IPS-18a (cell line): ENCODE data around the gene TRIM34.
"Not testable (repeated sequence)": the region's sequence is repeated elsewhere in the genome, so short reads cannot be mapped to it uniquely, and the experiment has no call there.

Experiments
- H3K27ac ChIP-seq: one replicate; pipeline ENCODE4 v1.5.1; 2013; ENCODE audit warnings: low read length
- H3K27me3 ChIP-seq: one replicate; pipeline ENCODE4 v1.6.1; 2013; ENCODE audit warnings: mild to moderate bottlenecking, low read length; ENCODE audit not compliant: control insufficient read depth, insufficient read depth
- H3K36me3 ChIP-seq: one replicate; pipeline ENCODE4 v1.6.1; 2013; ENCODE audit warnings: low read depth, low read length; ENCODE audit not compliant: control insufficient read depth
- H3K4me1 ChIP-seq: one replicate; pipeline ENCODE4 v1.6.1; 2013; ENCODE audit warnings: low read depth, low read length; ENCODE audit not compliant: control insufficient read depth
- H3K4me3 ChIP-seq: one replicate; pipeline ENCODE4 v1.5.1; 2013; ENCODE audit warnings: low read length
- H3K9ac ChIP-seq: one replicate; pipeline ENCODE4 v1.6.1; 2013; ENCODE audit warnings: mild to moderate bottlenecking, low read length, moderate library complexity
- H3K9me3 ChIP-seq: one replicate; pipeline ENCODE4 v1.6.1; 2013; ENCODE audit warnings: low read depth, low read length; ENCODE audit not compliant: control insufficient read depth

The TRIM34 gene

GRCh38 chr11:5622802-5623201 is 2.0 kb upstream of the TRIM34 start:
- H3K27me3 ChIP-seq: no peaks in the 10 kb centered on the region
- H3K4me1 ChIP-seq: peaks cover 20% of the 10 kb centered on the region
- H3K4me3 ChIP-seq: no peak overlapping the region
- H3K9me3 ChIP-seq: no peaks in the 10 kb centered on the region
- H3K27ac ChIP-seq: no peak overlapping the region
- no peaks in the 10 kb centered on the region for H3K36me3 ChIP-seq
- no peak overlapping the region for H3K9ac ChIP-seq

- peak overlapping the region; percentile 3 for H3K4me3 ChIP-seq
- no peak overlapping the region for H3K27ac ChIP-seq
- H3K9me3 ChIP-seq: no peaks in the 10 kb centered on the region
- H3K4me1 ChIP-seq: peaks cover 17% of the 10 kb centered on the region
- no peak overlapping the region for H3K9ac ChIP-seq
- no peaks in the 10 kb centered on the region for H3K27me3 ChIP-seq
- H3K36me3 ChIP-seq: no peaks in the 10 kb centered on the region
Observed at GRCh38 chr11:5625281-5625680, 480 bp downstream of the TRIM34 start.

GRCh38 chr11:5626196-5626595 is 1.4 kb downstream of the TRIM34 start:
- H3K4me3 ChIP-seq: no peak overlapping the region
- no peak overlapping the region for H3K9ac ChIP-seq
- H3K36me3 ChIP-seq: no peaks in the 10 kb centered on the region
- no peaks in the 10 kb centered on the region for H3K9me3 ChIP-seq
- no peaks in the 10 kb centered on the region for H3K27me3 ChIP-seq
- peaks cover 11% of the 10 kb centered on the region for H3K4me1 ChIP-seq
- no peak overlapping the region for H3K27ac ChIP-seq

GRCh38 chr11:5631417-5631816 is 6.6 kb downstream of the TRIM34 start:
- Histone ChIP-seq H3K9ac (no peak overlapping the region), H3K9me3 (no peaks in the 10 kb centered on the region), H3K4me1 (no peaks in the 10 kb centered on the region), H3K4me3 (no peak overlapping the region), H3K27me3 (no peaks in the 10 kb centered on the region), H3K27ac (no peak overlapping the region), H3K36me3 (no peaks in the 10 kb centered on the region)

- no peak overlapping the region for H3K4me3 ChIP-seq
Observed at GRCh38 chr11:5631969-5632635, 7.3 kb downstream of the TRIM34 start.

GRCh38 chr11:5639953-5640352 is 15.2 kb downstream of the TRIM34 start:
- no peak overlapping the region for H3K4me3 ChIP-seq
- H3K27ac ChIP-seq: no peak overlapping the region
- no peak overlapping the region for H3K9ac ChIP-seq
- H3K4me1 ChIP-seq: no peaks in the 10 kb centered on the region
- H3K9me3 ChIP-seq: no peaks in the 10 kb centered on the region
- H3K36me3 ChIP-seq: no peaks in the 10 kb centered on the region
- H3K27me3 ChIP-seq: no peaks in the 10 kb centered on the region

More at GRCh38 chr11:5631969-5632635, 7.3 kb downstream of the TRIM34 start:
- Histone ChIP-seq H3K9ac (no peak overlapping the region), H3K27ac (no peak overlapping the region), H3K36me3 (no peaks in the 10 kb centered on the region), H3K27me3 (no peaks in the 10 kb centered on the region), H3K4me1 (no peaks in the 10 kb centered on the region), H3K9me3 (no peaks in the 10 kb centered on the region)

GRCh38 chr11:5643585-5643984 is 18.8 kb downstream of the TRIM34 start:
- no peaks in the 10 kb centered on the region for H3K9me3 ChIP-seq
- H3K9ac ChIP-seq: no peak overlapping the region
- H3K36me3 ChIP-seq: no peaks in the 10 kb centered on the region
- H3K27me3 ChIP-seq: no peaks in the 10 kb centered on the region
- no peak overlapping the region for H3K27ac ChIP-seq
- H3K4me1 ChIP-seq: no peaks in the 10 kb centered on the region
- no peak overlapping the region for H3K4me3 ChIP-seq

GRCh38 chr11:5646139-5646538 is 21.3 kb downstream of the TRIM34 start:
- no peak overlapping the region for H3K4me3 ChIP-seq

GRCh38 chr11:5655474-5655873 is 30.7 kb downstream of the TRIM34 start:
- Histone ChIP-seq H3K27ac (no peak overlapping the region), H3K36me3 (no peaks in the 10 kb centered on the region), H3K4me3 (no peak overlapping the region)

More at GRCh38 chr11:5646139-5646538, 21.3 kb downstream of the TRIM34 start:
- Histone ChIP-seq H3K27ac (no peak overlapping the region), H3K36me3 (no peaks in the 10 kb centered on the region), H3K27me3 (no peaks in the 10 kb centered on the region), H3K9ac (no peak overlapping the region), H3K4me1 (no peaks in the 10 kb centered on the region), H3K9me3 (peaks cover 3% of the 10 kb centered on the region)

GRCh38 chr11:5656956-5657355 is 32.2 kb downstream of the TRIM34 start:
- not testable (repeated sequence) for H3K36me3 ChIP-seq, H3K4me1 ChIP-seq, H3K27ac ChIP-seq, H3K4me3 ChIP-seq, H3K9me3 ChIP-seq, H3K9ac ChIP-seq, H3K27me3 ChIP-seq

More at GRCh38 chr11:5655474-5655873, 30.7 kb downstream of the TRIM34 start:
- H3K9ac ChIP-seq: no peak overlapping the region
- no peaks in the 10 kb centered on the region for H3K4me1 ChIP-seq
- H3K27me3 ChIP-seq: no peaks in the 10 kb centered on the region
- H3K9me3 ChIP-seq: peaks cover 7% of the 10 kb centered on the region

GRCh38 chr11:5658318-5658717 is 33.5 kb downstream of the TRIM34 start:
- H3K4me1 ChIP-seq: no peaks in the 10 kb centered on the region
- H3K36me3 ChIP-seq: no peaks in the 10 kb centered on the region
- no peak overlapping the region for H3K4me3 ChIP-seq
- no peak overlapping the region for H3K9ac ChIP-seq
- no peaks in the 10 kb centered on the region for H3K9me3 ChIP-seq
- no peaks in the 10 kb centered on the region for H3K27me3 ChIP-seq
- no peak overlapping the region for H3K27ac ChIP-seq

GRCh38 chr11:5663511-5663910 is 38.7 kb downstream of the TRIM34 start:
- Histone ChIP-seq H3K27me3 (no peaks in the 10 kb centered on the region), H3K4me1 (no peaks in the 10 kb centered on the region), H3K9me3 (no peaks in the 10 kb centered on the region), H3K4me3 (no peak overlapping the region), H3K36me3 (peaks cover 21% of the 10 kb centered on the region), H3K27ac (no peak overlapping the region), H3K9ac (no peak overlapping the region)
